Colonic mucosa (tissue), 4 donors: ENCODE results near the gene MZT2B. TPM values are rescaled to one million over a fixed set of nuclear protein-coding genes. Genes with fewer than 3 reads are reported as not detected.
A peak's percentile ranks its signal among the peaks of the same experiment; 100 is the strongest.
"Not testable (repeated sequence)": the region's sequence is repeated elsewhere in the genome, so short reads cannot be mapped to it uniquely, and the experiment has no call there.

Experiments
- DNase-seq: peaks from one replicate; pipeline ENCODE4 v3.0.0-alpha.2; 2020
- H3K27ac ChIP-seq: fragments of 200-600 bp; one replicate; pipeline ENCODE4 v1.8.0; 2021
- H3K27me3 ChIP-seq: fragments of 200-600 bp; one replicate; pipeline ENCODE4 v1.8.0; 2021
- H3K36me3 ChIP-seq: fragments of 200-600 bp; one replicate; pipeline ENCODE4 v1.8.0; 2021
- H3K4me1 ChIP-seq: fragments of 200-600 bp; one replicate; pipeline ENCODE4 v1.8.0; 2021; ENCODE audit warnings: mild to moderate bottlenecking
- H3K4me3 ChIP-seq: fragments of 200-600 bp; one replicate; pipeline ENCODE4 v1.8.0; 2021
- H3K9ac ChIP-seq, 2 donors: one replicate each; pipeline ENCODE4 v1.7.0; 2013; ENCODE audit warnings: control low read depth in 2 of 2, low read depth in 2 of 2, low read length in 2 of 2
- H3K9me3 ChIP-seq: fragments of 200-600 bp; one replicate; pipeline ENCODE4 v1.8.0; 2021
- intact Hi-C: fragments of 100-400 bp; cut with DNase I; formaldehyde crosslinking; loops from one replicate; pipeline ENCODE4 v1.14.1; 2022
- total RNA-seq, 2 donors: library from RNA; stranded (reverse); fragmentation: NEBNext Ultra II Directional in 1 of 2; extraction: Animal tissue kit (Norgen Biotek cat#: 25700) in 1 of 2; gene quantifications; one replicate each; pipeline ENCODE4 v1.2.1, GENCODE V29; 2021
- TF ChIP-seq, protein P1 (sequence below): fragments of 200-600 bp; IDR thresholded peaks from one replicate; pipeline ENCODE4 v1.8.0; 2022; ENCODE audit warnings: antibody characterized with exemption, mild to moderate bottlenecking
- donor health status: healthy.
- donor health status: DM: no; HTN: no; CAD: no.
- donor health status: DM: no; HTN: no; CAD: no.

MZT2B gene, protein sequence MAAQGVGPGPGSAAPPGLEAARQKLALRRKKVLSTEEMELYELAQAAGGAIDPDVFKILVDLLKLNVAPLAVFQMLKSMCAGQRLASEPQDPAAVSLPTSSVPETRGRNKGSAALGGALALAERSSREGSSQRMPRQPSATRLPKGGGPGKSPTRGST
- 100 to 1,000 TPM; 240 to 318 TPM for total RNA-seq

DNA sequence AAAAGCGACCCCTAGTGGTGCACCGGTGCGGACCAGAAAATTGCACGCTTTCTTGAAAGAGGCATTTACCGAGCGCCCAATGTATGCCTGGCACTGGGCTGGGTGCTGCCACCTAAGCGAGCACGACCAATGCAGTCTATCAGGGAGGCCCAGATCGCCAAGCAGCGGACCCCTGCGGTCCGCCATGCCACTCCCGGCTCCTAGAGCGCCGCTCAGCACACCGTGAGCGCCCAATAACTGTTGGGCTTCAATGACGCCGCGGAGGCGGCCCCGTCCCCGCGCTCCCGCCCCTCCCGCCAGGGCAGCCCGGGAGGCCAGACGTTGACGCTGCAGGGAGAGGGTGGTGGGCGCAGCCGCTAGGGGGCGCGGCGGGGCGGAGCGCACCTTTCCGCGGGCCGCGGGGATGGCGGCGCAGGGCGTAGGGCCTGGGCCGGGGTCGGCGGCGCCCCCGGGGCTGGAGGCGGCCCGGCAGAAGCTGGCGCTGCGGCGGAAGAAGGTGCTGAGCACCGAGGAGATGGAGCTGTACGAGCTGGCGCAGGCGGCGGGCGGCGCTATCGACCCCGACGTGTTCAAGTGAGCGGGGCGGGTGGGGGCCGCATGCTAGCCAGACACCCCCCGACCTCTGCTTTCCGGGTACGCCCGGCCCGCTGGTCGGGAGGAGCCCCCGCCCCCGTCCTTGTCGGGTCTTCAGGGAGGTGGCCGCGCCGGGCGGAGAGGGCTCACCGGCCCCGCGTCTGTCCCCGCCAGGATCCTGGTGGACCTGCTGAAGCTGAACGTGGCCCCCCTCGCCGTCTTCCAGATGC, at the start of gene MZT2B:
Gene MZT2B (plus strand): TSS at position 383 of the 803 bp plus-strand sequence. CDS start 21 bp downstream, at position 404.
- TF ChIP-seq, protein P1, sequence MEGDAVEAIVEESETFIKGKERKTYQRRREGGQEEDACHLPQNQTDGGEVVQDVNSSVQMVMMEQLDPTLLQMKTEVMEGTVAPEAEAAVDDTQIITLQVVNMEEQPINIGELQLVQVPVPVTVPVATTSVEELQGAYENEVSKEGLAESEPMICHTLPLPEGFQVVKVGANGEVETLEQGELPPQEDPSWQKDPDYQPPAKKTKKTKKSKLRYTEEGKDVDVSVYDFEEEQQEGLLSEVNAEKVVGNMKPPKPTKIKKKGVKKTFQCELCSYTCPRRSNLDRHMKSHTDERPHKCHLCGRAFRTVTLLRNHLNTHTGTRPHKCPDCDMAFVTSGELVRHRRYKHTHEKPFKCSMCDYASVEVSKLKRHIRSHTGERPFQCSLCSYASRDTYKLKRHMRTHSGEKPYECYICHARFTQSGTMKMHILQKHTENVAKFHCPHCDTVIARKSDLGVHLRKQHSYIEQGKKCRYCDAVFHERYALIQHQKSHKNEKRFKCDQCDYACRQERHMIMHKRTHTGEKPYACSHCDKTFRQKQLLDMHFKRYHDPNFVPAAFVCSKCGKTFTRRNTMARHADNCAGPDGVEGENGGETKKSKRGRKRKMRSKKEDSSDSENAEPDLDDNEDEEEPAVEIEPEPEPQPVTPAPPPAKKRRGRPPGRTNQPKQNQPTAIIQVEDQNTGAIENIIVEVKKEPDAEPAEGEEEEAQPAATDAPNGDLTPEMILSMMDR: peak; percentile 41
- intact Hi-C loops: loop anchor here (5.0 kb wide), 1 partner anchor 155 kb away; no protein-coding TSS in a partner anchor
- H3K27me3 ChIP-seq, H3K9me3 ChIP-seq, H3K36me3 ChIP-seq, H3K4me1 ChIP-seq: not testable (repeated sequence)
- Histone ChIP-seq H3K27ac (peak within 1 kb of the TSS; percentile 97), H3K4me3 (peak within 1 kb of the TSS; percentile 80), H3K9ac (peak within 1 kb of the TSS; percentile 76 to 85)
- peak; percentile 91 for DNase-seq

DNA sequence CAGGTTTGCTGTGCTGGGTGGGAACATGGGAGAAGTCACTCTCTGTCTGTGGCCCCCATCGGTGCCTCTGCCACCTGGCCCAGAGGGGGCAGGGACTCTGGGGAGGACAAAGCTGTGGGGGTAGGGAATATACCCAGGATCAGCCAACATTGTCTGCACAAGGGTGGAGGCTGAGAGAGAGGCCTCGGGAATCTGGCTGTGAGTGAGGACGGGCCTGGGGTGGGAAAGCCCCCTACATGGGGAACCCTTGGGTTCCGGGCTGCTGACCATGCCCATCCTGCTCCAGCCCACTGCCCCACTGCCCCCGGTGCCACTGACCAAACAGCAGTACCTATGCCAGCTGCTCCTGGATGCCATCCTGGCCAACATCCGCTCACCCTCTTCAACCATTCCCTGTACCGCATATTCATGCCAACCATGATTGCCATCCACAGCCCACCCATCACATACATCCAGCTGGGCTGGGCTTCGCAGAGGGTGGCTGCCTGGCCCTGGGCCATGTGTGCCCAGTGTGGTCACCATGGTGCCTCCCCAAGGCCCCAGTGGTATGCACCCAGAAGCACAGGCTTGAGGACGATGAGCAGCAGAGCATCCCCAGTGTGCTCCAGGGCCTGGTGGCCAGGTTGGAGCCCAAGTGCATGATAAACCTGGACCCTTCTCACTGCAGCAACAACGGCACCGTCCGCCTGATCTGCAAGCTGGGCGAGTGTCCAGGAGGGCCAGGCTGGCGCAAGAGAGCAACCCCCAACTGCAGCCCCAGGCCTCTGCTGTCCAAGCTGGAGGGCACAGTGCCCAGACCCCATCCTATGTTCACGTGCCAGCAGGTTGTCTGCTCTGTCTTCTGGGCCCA, 46.1 kb upstream of the MZT2B start:
- H3K4me1 ChIP-seq: no peaks in the 10 kb centered on the region
- intact Hi-C loops: no loop called here
- no peak overlapping the region for H3K4me3 ChIP-seq
- no peaks in the 10 kb centered on the region for H3K9me3 ChIP-seq
- no peak overlapping the region for H3K27ac ChIP-seq
- H3K27me3 ChIP-seq: no peaks in the 10 kb centered on the region
- no peak overlapping the region for H3K9ac ChIP-seq
- H3K36me3 ChIP-seq: no peaks in the 10 kb centered on the region
- TF ChIP-seq, protein P1: no peak
- no peak for DNase-seq

DNA sequence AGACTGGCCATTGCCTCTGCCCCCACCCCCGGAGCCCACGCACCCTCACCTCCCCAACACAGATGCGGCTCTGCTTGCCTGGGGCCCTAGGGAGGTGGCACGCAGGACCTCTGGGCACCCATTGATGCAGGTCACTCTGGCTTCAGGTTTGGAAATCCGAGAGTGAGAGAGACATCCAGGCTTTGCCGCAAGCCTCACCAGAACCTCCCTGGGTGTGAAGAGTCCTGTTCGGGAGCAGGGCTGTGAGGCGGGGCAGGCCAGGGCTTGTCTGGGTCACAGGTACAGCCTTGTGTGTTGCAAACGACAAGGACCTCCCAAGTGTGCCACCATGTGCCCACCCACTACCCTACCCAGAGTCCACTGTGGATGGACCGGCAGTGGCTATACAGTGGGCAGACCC, 45.5 kb upstream of the MZT2B start:
- H3K4me3 ChIP-seq, H3K36me3 ChIP-seq, H3K4me1 ChIP-seq, DNase-seq, H3K27me3 ChIP-seq, H3K9ac ChIP-seq, intact Hi-C loops, H3K27ac ChIP-seq, H3K9me3 ChIP-seq: not testable (repeated sequence)

DNA sequence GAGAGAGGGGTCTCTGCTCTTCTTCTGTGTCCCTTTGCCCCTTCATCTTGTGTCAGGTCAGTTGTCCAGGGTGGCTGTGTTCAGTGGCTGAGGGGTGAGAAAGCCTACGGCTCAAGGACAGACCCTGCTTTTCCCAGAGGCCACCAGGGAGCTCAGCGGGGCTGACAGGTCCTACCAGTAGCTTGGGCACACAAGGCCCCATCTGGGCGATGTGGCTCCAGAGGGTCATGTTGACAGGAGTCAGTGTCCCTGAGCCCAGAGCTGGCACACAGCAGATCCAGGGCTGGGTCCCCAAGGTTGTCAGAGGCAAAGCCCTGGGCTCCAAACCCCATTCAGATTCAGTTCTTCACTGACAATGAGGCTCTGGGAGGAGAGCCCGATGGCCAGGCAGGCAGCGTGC, 44.9 kb upstream of the MZT2B start:
- H3K27ac ChIP-seq, H3K9ac ChIP-seq, H3K4me1 ChIP-seq, DNase-seq, H3K4me3 ChIP-seq, H3K9me3 ChIP-seq, intact Hi-C loops, H3K36me3 ChIP-seq, H3K27me3 ChIP-seq: not testable (repeated sequence)

DNA sequence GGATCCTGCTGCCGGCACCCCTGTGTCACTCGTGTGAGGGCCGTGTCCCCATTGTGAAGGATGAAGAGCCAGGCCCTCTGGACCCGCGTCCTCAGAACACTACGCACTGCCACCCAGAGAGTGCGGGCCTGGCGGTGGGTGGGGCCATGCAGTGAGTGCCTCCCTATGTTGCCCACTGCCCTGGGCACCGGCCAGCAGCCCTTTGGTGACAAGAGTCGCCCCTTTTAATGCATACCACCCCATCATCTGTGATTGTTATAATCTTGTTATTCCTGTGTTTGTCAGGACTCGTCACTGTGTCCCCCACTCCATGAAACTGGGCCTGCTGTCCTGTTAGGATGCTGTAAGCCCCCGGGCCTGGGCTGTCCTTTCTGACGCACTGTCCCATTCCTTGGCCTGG, 43.7 kb upstream of the MZT2B start:
- H3K36me3 ChIP-seq, H3K9me3 ChIP-seq, H3K9ac ChIP-seq, intact Hi-C loops, DNase-seq, H3K27me3 ChIP-seq, H3K4me3 ChIP-seq, H3K27ac ChIP-seq, H3K4me1 ChIP-seq: not testable (repeated sequence)

DNA sequence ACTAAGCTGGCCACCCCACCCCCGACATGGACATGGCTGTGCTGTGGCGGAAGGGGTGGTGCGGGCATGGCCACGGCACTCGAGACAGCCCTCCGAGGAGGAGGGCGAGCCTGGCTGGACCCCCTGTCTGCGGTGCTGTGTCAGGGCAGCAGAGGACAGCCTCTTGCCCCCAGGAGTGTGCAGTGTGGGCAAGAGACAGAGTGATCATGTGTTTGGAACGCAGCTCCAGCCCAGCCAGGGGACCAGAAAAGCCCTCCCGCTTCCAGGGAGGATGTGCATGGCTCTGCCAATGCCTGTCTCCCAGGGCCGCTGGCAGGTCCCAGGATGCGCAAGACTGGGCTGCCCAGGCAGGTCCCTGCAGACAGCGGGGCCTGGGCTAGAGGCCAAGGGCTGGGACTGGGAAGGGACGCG, 43.2 kb upstream of the MZT2B start:
- H3K4me3 ChIP-seq, intact Hi-C loops, H3K9me3 ChIP-seq, H3K36me3 ChIP-seq, H3K4me1 ChIP-seq, DNase-seq, H3K27me3 ChIP-seq, H3K9ac ChIP-seq, H3K27ac ChIP-seq: not testable (repeated sequence)

DNA sequence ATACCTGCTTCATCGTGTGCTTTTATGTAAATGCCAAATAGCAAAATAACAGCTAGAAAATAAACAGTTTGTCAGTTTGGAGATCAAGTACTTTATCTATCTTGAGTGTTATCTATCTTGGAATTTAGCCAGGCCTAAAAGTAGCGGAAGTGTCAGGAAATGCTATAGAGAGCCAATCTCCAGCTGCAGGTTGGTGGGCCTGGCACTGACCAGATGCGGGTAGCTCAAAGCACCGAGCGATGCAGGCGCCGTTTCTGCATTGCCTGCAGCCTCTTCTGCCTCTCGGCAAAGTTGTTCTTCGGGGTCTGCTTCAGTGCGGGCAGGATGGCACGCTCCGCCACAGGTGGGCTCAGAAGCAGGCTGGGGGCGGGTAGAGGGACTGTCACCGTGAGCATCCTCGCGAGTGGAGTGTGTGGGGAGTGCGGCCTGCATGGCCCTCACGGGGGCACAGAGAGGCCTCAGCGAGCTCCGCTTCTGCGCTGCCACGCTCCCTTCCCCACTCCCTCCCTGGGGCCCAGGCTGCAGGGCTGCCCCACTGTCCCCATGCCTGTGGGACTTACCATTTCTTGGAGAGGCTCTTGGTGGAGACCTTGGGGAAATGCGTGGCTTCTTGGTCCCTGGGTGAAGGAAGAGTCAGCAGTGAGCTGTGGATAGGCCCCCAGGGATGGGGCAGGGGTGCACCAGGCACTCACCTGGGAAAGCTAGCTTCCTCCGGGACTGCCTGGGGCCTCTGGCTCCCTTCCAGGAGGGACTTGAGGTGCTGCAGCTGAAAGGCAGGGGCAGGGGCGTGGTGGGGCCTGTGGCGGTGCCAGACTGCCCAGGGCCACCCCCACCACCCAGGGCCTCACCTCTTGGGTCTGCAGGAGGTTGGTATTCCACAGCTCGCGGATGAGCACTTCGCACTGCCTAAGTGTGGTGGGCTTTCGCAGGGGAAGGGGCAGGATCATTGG, 42.5 kb upstream of the MZT2B start:
- DNase-seq, intact Hi-C loops, H3K27ac ChIP-seq, H3K27me3 ChIP-seq, H3K4me1 ChIP-seq, H3K4me3 ChIP-seq, H3K9ac ChIP-seq, H3K9me3 ChIP-seq, H3K36me3 ChIP-seq: not testable (repeated sequence)

DNA sequence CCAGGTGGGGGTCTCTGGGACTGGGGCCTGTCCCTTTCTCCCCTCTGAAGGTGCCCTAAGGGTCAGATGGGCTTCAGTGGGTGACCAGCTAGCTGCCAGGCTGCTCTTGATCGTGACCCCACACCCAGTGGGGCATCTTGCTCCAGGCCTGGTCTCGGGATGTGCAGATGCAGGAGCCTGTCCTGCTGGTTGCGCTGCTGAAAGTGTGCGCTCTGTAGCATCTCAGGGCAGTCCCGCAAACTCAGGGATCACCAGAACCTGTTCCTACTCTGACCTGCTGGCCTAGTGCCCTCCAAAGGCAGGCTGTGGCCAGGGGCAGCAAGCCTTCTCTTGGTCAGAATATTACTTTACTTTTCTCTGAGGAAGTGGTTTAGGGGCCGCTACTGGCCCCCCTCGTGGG, 41.5 kb upstream of the MZT2B start:
- H3K4me3 ChIP-seq, H3K27me3 ChIP-seq, intact Hi-C loops, H3K9ac ChIP-seq, H3K36me3 ChIP-seq, H3K4me1 ChIP-seq, H3K27ac ChIP-seq, DNase-seq, H3K9me3 ChIP-seq: not testable (repeated sequence)

DNA sequence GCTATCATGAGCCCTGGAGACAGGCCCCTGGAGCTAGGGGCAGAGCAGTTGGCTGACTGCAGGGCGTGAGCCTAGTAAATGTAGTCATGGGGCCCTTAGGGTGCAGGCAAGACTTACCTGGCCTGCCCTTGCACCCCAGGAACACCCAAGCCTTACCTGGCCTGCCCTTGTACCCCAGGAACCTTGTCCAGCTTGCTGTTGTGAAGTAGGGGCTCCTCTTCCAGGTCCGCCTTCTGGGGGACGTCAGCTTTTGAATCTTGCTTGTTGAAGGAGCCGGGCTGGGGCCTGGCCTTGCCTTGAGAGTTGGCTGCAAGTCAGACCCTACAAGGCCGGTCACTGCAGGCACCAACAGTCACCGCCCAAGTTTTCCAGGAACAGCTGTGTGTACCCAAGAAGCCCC, 41.1 kb upstream of the MZT2B start:
- H3K4me3 ChIP-seq, H3K36me3 ChIP-seq, H3K9ac ChIP-seq, DNase-seq, intact Hi-C loops, H3K4me1 ChIP-seq, H3K9me3 ChIP-seq, H3K27me3 ChIP-seq, H3K27ac ChIP-seq: not testable (repeated sequence)

DNA sequence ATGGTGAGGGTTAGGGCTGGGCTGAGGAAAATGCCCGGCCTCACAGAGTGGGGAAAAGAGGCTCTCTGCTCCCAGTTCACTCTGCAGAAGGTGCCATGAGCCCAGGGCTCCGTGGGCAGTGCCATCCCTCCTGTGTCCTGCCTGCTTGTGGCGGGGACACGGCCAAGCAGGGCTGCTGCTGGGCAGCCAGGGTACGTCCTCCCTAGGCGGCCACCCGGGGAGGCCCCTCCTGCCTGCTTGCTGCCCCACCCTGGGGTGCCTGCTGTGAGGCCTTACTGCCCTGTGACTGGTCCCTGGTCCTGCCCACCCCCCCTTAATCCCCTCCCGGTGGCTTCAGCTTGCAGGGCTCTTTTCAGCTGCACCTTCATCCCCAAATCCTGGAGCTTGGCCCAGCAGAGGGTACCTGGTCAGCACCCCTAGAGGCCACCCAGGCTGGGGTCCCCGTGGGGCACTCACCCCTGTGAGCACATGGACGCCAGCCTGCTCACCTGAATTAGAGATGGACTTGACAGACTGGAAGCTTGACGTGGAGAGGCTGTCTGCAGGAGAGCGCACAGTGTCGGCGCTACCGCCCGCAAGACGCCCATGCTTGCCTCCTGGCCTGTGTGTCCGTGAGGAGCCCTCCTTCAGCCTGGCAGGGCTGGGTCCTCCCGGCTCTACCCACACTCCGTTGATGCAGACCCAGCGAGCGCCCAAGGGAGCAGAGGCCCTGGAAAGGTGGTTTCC, 40.3 kb upstream of the MZT2B start:
- H3K4me3 ChIP-seq, H3K9me3 ChIP-seq, H3K4me1 ChIP-seq, H3K36me3 ChIP-seq, H3K9ac ChIP-seq, H3K27ac ChIP-seq, DNase-seq, intact Hi-C loops, H3K27me3 ChIP-seq: not testable (repeated sequence)
